ENCODE measurements around the gene GIGYF2. TPM values are rescaled to one million over a fixed set of nuclear protein-coding genes. Genes with fewer than 3 reads are reported as not detected.

Gene GIGYF2
- total and polyA plus RNA-seq, 11 donors = 25.3 to 78.1 (median 56.5) TPM

- peak overlapping the region in 1 of 12 donors; percentile 9 for H3K27ac ChIP-seq
- H3K4me1 ChIP-seq = peaks cover 0 to 26% (median 2%) of the 10 kb centered on the region in 12 donors
- TF ChIP-seq POLR2A (IDR thresholded peaks at IDR 0.05) = no peak
- TF ChIP-seq CTCF (IDR thresholded peaks at IDR 0.05) = no peak
- H3K27me3 ChIP-seq = no peaks in the 10 kb centered on the region
- H3K4me3 ChIP-seq = no peak overlapping the region
- H3K36me3 ChIP-seq = peaks cover 0 to 37% (median 0%) of the 10 kb centered on the region in 9 donors
- H3K9me3 ChIP-seq = no peaks in the 10 kb centered on the region
- DNase-seq (no peak), ATAC-seq (peak in 2 of 4 donors; percentile 22 to 34)
- intact Hi-C loops (cut with DNase I) = loop anchor here in 6 of 10 donors (5.0 kb wide), 3 partner anchors 34 to 59 kb away; partner anchors contain the start of gene EFHD1 (in 1 of the 6)
- WGBS, 4 donors = 53 to 73% (median 64%) methylated on average over 7 of the region's 7 CpGs
Measured at GRCh38 chr2:232666051-232666805, 30.9 kb upstream of the GIGYF2 start.

GRCh38 chr2:232667989-232668583, 29.0 kb upstream of the GIGYF2 start:
- Histone ChIP-seq H3K4me3 (no peak overlapping the region), H3K27me3 (no peaks in the 10 kb centered on the region), H3K9me3 (no peaks in the 10 kb centered on the region), H3K36me3 (peaks cover 0 to 44% (median 2%) of the 10 kb centered on the region in 9 donors), H3K4me1 (peaks cover 0 to 26% (median 2%) of the 10 kb centered on the region in 12 donors), H3K27ac (peak overlapping the region in 11 of 12 donors; percentile 19 to 84 (median 60))
- DNase-seq = peak in 1 of 5 donors; percentile 20
- intact Hi-C loops (cut with DNase I) = loop anchor here in 9 of 10 donors (1.0 to 5.0 kb wide), 6 partner anchors 33 to 62 kb away; partner anchors contain the start of gene EFHD1 (in 1 of the 9)
- TF ChIP-seq CTCF (IDR thresholded peaks at IDR 0.05) = no peak
- no peak for TF ChIP-seq POLR2A (IDR thresholded peaks at IDR 0.05)
- ATAC-seq = peak; percentile 68 to 87 (median 76)
- WGBS, 4 donors = 58 to 69% (median 64%) methylated on average over 10 of the region's 10 CpGs

- H3K27ac ChIP-seq = peak overlapping the region in 4 of 12 donors; percentile 19 to 80 (median 55)
- H3K4me3 ChIP-seq = no peak overlapping the region
- WGBS, 4 donors = 57 to 61% (median 60%) methylated on average over 17 of the region's 17 CpGs
- peak in 11 of 12 donors; percentile 20 to 73 (median 55) for TF ChIP-seq CTCF (IDR thresholded peaks at IDR 0.05)
- no peak for TF ChIP-seq POLR2A (IDR thresholded peaks at IDR 0.05)
- intact Hi-C loops (cut with DNase I) = loop anchor here (1.0 to 5.0 kb wide), 7 partner anchors 34 to 63 kb away; partner anchors contain the start of gene EFHD1 (in 1 of the 10)
- H3K27me3 ChIP-seq = no peaks in the 10 kb centered on the region
- H3K36me3 ChIP-seq = peaks cover 0 to 44% (median 2%) of the 10 kb centered on the region in 9 donors
- H3K4me1 ChIP-seq = peaks cover 0 to 26% (median 2%) of the 10 kb centered on the region in 12 donors
- ATAC-seq (peak; percentile 19 to 80 (median 68)), DNase-seq (peak in 3 of 5 donors; percentile 24 to 42 (median 36))
- H3K9me3 ChIP-seq = no peaks in the 10 kb centered on the region
Measured at GRCh38 chr2:232668805-232669444, 28.2 kb upstream of the GIGYF2 start.

Data from heart left ventricle (tissue), 16 donors.